GM04503 (cell line): ENCODE measurements around the gene ULK2.

ENCODE experiments used
- DNase-seq: peaks from one replicate; pipeline ENCODE4 v3.0.0-alpha.2; 2012; ENCODE audit warnings: low read depth

The ULK2 gene

DNA sequence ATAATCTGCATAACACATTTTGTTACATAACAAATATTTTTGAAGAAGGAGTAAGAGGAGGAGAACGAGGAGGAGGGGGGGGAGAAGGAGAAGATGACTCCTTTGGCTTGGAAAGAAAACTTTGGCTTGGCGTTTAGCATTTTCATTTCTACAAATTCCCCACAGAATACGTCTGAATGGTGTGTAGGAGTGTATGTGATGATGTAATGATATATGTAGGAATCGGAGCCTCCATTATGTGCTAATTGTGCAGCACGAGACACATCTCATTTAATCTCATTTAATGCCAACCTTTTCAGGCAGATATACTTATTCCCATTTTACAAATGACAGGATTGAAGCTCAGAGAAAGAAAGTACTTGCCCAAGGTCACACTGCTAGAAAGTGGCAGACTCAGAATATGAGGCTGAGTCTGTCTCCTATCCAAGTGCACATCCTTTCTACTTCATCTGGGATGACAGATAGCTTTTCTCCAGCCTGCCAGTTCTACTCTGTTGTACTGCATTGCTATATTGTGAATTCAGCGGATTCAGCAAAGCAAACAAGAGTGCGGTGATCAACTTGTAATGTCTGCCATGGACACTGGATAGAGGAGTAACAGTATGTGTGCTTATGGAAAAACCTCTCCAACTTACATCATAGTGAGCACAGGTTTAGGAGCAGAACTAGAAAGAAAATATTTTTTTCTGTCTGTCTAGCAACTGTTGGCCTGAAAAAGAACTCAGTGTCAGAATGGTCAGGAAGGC, 140.9 kb downstream of the ULK2 start:
- DNase-seq, result no peak

- DNase-seq, result no peak
Observed at GRCh38 chr17:19725486-19725885, 142.2 kb downstream of the ULK2 start.

DNA sequence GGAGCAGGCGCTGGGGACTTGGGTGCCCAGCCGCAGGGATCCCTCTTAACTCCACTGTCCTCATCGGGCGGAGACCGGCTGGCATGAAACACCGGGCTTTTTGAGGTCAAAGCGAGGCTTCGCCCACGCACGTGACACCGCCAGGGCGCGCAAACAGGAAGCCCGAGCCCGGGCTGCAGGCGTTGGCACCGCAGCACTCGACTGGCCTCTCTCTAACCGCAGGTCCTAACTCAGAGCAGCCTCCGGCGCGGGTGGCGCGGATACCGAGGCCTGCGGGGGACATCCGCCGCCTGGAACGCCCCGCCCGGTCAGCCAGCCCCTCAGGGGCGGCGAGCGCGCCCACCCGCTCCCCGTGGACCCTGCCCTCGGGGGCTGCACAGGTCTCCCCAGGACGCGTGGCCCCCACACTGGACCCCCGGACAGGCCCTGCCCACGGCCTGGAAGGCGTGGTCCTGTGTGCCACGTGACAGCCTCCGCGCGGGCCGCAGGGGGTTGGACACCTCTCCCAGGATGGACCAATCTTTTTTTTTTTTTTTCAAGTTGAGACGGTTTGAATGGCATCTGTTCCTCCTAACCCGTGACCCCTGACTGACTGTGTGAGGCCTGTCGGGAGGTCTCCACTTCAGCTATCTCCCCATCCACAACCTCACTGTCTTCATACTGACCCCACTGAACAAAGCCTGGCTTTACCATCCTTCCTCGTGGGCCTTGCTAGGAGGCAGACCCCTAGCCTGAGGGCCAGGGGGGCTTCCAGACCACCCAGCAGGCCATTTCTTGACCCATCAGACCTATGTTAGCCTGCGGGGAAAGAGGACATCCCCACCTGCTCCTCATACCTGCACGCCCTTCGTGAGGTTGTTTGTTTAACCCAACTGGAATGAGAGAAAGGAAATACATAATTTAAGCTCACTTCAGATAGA, 143.0 kb downstream of the ULK2 start:
- no peak for DNase-seq

GRCh38 chr17:19723964-19724363, 143.8 kb downstream of the ULK2 start:
- no peak for DNase-seq
